DOHH2 (cell line): Measurements from ENCODE around the gene DACT1.

ENCODE experiments used
- CTCF ChIP-seq: fragments of 200-600 bp; sonication (generic); IDR thresholded peaks from one replicate; pipeline ENCODE4 v1.5.1; 2014; ENCODE audit warnings: antibody characterized with exemption, mild to moderate bottlenecking, low read depth, low read length; ENCODE audit not compliant: poor library complexity, severe bottlenecking
- EZH2phosphoT487 ChIP-seq: fragments of 200-600 bp; sonication (generic); IDR thresholded peaks from 2 replicates; pipeline ENCODE4 v1.6.1; 2017; ENCODE audit warnings: borderline replicate concordance, mild to moderate bottlenecking, antibody characterized with exemption, low read length, moderate library complexity, mixed read lengths

DNA sequence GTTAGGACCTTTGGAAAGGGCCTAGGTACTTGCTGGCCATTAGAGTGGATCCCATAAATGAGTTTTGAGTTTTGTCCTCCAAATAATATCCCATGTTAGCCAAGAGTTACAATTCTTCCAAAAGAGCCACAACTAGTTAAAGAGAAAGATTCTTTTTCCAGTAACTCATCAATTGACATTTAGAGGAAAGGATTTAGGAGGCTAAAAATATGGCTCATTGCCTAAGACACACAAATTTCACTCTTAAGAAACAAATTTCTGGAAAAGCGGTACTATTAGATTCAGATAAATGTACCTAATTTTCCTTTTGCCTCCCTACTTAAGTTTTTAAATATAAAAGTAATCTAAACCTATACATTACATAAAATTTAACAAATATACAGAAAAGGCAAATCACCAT lies 21.3 kb downstream of the DACT1 start:
- TF ChIP-seq CTCF: no peak
- no peak for TF ChIP-seq EZH2phosphoT487
